ENCODE results near the gene PIGU.
"Not testable (repeated sequence)": the region's sequence is repeated elsewhere in the genome, so short reads cannot be mapped to it uniquely, and the experiment has no call there.

Gene PIGU

DNA sequence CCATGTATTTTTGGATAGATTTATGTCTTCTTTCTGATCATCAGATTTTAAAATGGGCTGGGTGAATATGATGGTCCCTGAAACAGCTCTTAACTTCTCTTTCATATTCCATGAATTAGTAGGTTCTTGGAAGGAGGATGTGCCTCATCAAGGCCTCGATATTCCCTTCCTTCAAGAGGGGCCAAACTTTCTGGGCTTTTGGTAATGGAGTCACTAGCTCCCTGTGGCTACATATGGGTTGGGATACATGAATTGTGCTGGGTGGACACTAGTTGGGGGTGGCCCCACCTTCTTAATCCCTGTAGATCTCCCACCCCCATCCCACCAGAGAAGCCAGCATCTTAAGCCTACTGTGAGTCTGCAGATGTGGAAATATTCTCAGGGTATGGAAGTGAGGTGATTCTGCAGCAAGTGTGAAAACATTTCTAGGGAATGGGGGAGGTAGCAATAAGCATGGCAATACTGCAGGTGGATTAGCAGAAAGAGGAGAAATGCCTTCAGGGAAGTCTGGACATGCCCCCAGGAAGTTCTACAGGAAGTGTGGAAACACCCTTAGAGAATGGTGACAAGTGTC is 29.5 kb upstream of the PIGU start:
- DNase-seq (ENCODE audit: low spot score), result no peak

DNA sequence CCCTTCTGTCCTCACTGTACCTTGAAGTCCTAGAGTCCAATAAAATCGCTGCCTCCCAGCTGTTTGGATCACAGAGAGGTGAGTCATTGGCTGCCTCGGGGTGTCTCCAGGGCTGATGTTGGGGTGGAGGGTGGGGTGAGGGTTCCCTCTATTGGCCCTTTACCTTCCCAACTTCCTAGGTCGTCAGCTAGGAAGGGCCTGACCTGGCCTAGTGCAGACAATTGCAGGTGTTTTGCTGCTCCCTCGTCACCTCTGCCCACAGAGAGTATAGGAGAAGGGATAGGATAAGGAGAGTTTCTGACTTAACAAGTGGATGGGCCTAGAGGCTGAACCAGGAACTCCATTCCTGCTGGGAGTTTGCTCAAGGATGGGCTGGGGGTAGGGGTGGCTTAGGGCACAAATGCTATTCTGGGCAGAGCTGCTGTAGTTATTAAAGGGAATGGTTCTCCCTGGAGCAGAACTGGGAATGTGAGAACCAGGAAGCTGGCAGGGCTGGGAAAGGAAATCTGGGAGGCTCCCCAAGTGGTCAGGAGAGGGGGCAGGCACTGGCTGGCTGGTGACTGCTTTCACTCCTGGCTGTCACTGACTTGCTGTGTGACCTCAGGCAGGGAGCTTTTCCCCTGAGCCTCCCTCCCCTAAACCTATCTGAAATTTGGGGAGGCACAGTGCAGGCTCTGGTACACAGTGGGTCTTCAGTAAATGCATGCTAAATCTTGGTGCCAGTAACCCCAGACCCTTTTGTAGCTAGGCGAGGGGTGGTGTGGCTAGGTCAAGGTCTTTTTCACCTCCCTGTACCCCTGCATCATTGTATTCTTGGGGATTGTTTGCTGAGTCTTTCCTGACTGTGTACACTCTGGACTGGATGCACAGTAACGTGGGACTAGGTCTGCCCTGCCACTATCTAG is 28.8 kb upstream of the PIGU start:
- DNase-seq (ENCODE audit: low spot score), result peak; percentile 74

DNA sequence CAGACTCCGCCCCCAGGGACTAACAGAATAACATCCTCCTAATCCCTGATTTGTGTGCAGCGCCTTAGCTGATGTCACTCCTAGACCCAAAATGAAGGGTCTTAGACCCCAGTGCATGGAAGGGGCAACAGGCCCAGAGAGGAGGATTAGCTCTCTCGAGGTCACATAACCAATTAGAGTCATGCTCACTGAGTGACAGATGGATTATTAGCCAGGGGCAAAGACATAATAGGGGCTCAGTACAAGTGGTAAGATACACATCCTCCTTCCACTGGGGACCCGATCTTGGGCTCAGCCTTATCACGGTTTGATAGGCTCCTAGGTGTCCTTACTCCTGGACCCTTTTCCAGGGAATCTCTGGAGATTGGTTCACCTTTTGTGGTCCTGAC is 28.1 kb upstream of the PIGU start:
- DNase-seq (ENCODE audit: low spot score), result no peak

DNA sequence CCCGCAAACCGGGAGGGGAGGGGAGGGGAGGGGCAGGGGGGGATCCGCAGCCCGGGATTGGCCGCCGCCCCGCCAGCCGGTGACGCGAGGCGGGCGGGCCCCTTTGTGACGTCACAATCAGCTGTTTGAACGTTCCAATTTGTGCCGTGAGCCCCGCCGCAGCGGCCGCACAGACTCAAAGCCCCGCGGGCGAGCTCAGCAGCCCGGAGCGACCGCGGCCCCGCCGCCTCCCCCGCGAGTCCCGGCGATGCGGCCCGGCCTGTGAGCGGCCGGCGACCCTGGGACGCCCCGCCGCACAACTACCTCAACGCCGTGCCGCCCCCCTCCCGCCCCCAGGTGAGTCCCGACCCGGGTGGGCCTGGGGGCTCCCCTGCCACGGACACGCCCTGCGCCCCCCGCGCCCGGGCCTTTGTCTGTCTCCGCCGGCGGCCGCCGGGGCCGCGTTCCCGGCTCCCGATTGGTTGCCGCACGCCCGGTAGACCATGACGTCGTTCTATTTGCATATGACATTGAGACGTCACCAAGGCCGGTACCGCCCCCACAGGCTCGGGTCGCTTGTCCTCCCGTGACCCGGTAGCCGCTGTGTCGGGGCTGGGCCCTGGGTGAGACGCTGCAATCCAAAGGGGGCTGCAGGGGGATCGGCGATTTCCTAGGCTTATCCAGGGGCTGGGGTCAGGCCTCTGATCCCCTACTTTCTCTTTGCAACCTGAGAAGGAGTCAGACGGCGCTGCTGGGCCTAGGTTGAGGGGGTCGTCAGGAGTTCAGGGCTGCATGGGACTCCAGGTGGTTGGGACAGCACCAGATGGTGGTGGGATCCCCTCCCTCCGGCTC is 27.5 kb upstream of the PIGU start, which contains the start of gene TP53INP2:
Gene TP53INP2, plus strand, starts transcription at position 168 of the 831 bp plus-strand sequence. CDS start 4,396 bp downstream, outside the sequence.
- peak; percentile 97 for DNase-seq (ENCODE audit: low spot score)

DNA sequence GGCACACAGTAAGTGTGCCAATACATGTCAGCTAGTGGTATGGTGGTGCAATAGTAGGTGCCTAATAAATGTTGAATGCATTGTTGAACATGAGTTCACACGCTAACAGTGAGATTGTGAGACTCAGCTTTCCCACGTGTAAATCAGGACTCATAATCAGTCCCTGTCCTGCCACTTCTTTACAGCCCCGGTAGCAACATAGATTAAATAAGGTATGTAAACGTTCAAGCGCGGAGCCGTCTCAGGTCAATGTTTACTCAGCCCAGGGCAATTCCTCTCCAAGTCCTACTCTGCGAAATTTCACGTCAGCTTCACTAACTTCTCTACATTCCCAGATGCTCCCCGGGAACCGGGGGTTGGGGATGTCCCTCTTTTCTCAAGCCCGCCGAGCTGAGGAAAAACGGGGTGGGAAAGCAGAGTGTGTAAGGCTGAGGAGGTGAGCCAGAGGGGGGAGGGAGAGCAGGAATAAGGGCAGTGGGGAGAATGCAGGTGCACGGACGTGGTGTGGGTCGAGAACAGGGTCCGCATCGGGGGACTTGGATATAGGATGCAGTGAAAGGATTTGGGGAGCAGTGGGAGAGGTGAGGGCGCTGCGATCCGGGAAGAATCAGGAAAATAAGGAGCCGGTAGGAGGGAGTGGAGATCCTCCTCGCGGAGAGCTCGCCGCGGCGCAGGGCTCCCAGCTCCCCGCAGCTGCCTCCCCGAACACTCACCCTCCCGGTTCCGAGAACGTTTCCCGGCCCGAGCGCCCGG is 26.7 kb upstream of the PIGU start:
- peak; percentile 65 for DNase-seq (ENCODE audit: low spot score)

DNA sequence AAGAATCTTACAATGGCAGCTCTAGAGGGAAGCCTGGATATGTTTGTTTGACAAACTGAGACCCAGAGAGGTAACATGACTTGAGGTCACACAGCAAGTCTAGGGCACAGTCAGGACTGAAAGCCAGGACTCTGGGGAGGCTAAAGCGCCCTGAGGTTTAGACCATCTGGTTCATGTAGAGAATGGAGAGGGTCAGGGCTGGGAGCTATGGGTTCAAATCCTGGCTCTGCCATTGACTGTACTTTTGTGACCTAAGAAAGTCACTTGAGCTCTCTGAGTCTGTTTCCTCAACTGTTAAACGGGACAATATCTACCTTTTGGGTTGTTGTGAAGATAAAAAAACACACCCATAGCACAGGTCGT is 26.1 kb upstream of the PIGU start:
- DNase-seq (ENCODE audit: low spot score), result no peak

DNA sequence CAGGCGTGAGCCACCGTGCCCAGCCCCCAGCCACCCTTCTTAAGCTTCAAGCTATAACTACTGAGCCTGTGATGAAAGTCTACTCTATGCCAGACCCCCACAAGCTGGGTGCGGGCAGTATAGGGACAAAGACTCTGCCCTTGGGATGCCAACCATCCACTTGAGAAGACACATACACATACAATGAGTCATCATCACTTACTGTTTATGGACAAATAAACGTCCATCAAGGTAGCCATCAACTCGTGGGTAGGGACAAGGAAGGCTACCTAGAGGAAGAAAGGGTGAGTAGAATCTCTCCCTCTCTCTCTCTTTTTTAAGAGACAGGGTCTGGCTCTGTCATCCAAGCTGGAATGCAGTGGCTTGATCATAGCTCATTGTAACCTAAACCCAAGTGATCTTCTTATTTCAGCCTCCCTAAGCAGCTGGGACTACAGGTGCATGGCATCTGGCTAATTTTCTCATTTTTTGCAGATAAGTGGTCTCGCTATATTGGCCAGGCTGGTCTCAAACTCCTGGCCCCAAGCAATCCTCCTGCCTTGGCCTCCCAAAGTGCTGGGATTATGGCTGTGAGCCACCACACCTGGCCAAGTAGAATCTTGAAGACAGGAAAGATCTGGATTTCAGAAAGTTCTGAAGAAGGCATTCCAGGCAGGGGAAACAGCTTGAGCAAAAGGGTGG is 24.7 kb upstream of the PIGU start:
- no peak for DNase-seq (ENCODE audit: low spot score)

DNA sequence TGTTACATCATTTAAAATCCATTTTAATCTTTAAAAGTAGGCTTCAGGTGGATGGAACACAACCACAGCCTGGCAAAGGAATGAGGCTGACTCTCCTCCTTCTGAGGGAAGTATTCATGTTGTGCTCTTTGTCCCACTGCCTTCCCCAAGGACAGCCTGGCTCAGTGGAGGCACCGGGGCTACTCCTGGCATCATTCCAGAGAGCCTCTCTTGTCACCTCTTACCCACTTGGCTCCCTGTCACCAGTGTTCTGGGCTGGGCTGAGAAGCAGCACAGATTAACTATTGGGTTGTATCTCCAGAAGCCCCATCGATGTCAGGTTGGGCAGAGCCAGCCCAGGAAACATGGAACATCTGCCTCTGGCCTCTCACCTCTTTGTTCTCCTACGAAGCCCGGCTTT is 16.5 kb upstream of the PIGU start:
- no peak for DNase-seq (ENCODE audit: low spot score)

DNA sequence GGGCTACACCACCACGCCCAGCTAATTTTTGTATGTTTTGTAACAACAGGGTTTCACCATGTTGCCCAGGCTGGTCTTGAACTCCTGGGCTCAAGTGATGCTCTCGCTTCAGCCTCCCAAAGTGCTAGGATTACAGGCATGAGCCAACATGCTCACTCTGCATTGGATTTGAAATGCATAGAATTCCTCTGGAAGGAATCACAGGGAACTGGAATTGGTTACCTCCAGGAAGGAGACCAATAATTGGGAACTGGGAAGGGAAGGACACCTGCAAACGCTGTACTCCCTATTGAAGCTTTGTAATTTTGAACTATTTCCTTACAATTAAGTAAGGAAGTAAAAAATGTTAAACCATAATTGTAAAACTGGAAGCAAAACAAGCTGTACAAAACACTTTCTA is 14.9 kb upstream of the PIGU start:
- no peak for DNase-seq (ENCODE audit: low spot score)

DNA sequence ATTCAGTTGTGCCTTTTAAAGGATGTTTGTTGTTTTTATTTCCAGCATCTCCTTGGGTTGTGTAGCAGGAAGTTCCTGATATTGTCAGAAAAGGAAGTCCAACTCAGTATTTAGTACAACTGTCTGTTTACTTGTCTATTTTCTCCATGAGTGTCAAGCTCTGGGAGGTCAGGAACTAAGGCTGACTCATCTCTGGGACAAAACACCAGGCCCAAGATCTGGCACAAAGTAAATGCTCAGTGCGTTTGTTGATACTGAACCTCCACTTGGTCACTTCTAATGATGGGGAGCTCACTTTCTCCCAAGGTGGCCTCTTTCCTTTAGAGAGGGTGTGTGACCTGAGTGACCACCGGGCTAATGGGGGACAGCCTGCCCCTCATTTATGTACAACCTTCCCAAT is 12.6 kb upstream of the PIGU start:
- no peak for DNase-seq (ENCODE audit: low spot score)

DNA sequence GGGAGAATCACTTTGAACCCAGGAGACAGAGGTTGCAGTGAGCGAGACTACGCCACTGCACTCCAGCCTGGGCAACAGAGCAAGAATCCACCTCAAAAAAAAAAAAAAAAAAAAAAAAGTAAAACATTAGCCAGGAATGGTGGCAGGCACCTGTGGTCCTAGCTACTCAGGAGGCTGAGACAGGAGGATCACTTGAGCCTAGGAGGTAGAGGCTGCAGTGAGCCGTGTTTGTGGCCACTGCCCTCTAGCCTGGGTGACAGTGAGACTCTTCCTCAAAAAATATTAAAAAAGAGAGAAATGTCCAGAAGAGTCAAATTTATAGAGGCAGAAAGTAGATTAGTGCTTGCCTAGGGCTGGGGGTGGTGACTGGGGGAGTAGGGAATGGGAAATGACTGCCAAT is 6.8 kb upstream of the PIGU start:
- no peak for DNase-seq (ENCODE audit: low spot score)

DNA sequence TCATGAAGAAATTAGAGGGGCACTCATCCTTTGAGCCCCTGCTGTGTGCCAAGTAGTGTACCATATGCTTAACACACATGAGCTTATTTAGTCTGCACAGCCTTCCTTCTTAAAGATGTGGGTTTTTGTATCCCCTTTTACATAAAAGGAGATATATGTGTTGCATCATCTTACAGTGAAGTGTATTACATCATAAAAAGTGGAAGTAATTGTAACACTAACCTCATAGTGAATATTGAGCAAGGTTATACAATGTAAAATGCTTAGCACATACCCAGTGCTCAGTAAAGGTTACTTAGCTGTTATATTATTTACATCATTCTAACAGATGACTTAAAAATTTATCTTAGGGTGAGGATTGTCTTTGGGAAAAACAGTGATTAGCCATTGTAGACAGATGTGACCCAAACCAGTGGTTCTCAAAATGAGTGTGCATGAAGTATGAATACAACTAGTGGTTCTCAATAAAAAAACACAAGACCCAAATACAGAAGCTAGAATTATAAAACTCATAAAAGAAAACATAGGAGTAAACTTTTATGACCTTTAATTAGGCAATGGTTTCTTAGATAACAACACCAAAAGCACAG is 3.8 kb upstream of the PIGU start:
- DNase-seq (ENCODE audit: low spot score), result no peak

DNA sequence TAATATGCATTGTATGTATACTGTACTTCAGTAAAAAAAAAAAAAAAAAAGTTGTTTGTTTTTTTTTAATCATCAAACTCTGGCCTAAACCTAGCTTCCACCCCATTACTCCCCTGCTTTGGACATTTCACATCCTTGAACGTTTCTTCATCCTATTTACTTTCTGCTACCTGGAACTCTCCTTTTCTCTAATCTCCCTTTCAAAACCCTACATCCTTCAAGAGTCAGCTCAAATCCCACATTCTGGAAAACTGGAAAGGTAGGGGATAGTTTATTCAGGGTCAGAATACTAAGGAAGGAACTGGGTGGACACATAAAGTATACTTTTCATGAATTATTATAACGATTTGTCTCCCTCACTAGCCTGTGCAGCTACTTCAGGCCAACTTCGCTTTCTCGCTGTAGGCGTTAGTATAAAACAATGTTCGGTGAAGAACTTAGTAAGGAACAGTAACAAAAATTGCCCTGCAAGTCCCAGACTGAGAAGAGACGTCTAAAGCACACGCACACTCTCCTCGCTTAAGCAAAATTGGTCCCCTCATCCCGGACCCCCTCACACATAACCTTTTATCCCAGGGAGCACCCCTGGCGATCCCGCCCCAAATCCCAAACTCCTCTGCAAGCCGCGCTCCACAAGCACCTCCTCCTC is 775 bp downstream of the PIGU start:
- no peak for DNase-seq (ENCODE audit: low spot score)

DNA sequence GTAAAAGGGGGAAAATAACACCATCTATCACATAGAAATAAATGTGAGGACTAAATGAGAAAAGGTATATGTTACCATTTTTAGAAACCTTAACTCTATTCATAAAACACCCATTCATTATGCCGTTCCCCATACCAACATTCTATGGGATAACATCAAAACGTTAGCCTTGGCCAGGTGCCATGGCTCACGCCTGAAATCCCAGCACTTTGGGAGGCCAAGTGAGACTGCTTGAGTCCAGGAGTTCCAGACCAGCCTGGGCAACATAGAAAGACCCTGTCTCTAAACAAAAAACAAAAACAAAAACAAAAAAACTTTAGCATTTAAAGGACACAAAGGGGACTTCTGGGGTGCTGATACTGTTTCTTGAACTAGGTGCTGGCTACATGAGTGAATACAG is 1.3 kb downstream of the PIGU start:
- no peak for DNase-seq (ENCODE audit: low spot score)

DNA sequence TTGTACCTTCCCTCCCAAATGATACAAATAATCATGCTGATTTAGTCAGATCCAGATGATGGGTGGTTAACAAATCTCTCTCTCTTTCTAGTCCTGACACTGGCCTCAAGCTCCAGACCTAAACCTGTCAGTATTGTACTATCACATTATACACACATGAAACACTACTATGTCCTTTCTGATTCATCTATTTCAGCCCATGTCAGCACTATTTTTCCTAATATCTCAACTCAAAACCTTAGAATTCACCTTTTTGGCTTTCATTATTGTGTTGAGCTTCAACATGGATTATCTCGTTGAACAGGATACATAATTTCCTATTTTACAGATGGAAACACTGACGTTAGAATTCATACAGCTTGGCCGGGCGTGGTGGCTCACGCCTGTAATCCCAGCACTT is 3.5 kb downstream of the PIGU start:
- DNase-seq (ENCODE audit: low spot score), result no peak

DNA sequence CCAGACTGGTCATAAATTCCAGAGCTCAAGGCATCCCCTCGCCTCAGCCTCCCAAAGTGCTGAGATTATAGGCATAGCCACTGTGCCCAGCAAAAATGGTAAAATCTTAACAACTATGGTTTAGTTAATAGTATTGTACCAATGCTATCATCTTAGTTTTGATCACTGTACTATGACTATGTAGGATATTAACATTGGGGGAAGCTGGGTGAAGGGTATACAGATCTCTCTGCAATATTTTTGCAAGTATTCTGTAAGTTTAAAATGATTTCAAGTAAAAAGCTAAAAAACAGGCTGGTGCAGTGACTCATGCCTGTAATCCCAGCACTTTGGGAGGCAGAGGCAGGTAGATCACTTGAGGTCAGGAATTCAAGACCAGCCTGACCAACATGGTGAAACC is 7.8 kb downstream of the PIGU start:
- DNase-seq (ENCODE audit: low spot score), result no peak

DNA sequence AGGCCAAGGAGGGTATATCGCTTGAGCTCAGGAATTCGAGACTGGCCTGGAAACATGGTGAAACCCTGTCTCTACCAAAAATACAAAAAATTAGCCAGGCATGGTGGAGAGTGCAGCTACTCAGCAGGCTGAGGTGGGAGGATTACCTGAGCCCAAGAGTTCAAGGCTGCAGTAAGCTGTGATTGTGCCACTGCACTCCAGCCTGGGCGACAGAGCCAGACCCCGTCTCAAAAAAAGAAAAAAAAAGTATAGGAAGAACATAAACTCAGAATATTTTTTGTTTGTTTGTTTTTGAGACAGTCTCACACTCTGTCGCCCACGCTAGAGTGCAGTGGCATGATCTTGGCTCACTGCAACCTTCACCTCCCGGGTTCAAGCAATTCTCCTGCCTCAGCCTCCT is 12.1 kb downstream of the PIGU start:
- not testable (repeated sequence) for DNase-seq (ENCODE audit: low spot score)

DNA sequence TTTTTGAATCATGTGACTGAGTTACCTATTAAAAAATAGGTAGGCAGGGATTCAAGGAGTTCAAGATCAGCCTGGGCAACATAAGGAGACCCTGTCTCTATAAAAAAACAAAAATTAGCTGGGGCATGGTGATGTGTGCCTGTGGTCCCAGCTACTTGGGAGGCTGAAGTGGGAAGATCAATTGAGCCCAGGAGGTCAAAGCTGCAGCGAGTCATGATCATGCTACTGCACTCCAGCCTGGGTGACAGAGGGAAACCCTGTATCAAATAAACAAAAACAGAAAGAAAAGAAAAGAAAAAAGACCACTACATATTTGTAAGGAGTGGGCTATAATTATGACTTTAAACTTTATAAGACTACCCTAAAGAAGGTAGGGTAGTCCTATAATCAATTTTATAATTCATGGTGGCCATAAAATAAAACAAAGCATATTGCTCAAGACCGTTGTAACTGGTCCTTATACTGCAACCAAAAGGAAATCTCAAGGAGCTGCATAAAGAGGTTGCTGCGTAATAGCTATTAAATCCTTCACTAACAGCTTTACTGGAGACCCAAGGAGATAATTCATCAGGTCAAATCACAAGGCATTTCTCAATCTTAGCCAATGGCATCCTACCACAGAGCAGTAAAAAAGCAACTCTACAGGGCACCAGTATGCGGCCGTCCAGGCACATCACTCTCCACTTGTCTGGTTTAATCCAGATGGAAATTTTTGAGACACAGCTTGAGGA is 13.5 kb downstream of the PIGU start:
- DNase-seq (ENCODE audit: low spot score), result no peak

DNA sequence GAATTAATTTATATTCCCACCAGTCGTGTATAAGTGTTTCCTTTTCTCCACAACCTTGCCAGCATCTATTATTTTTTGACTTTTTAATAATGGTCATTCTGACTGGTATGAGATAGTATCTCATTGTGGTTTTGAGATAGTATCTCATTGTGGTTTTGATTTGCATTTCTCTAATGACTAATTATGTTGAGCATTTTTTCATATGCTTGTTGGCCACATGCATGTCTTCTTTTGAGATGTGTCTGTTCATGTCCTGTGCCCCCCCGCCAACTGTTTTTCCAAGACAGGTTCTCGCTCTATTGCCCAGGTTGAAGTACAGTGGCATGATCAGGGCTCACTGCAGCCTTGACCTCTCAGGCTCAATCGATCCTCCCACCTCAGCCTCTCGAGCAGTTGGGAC is 15.1 kb downstream of the PIGU start:
- DNase-seq (ENCODE audit: low spot score), result not testable (repeated sequence)

DNA sequence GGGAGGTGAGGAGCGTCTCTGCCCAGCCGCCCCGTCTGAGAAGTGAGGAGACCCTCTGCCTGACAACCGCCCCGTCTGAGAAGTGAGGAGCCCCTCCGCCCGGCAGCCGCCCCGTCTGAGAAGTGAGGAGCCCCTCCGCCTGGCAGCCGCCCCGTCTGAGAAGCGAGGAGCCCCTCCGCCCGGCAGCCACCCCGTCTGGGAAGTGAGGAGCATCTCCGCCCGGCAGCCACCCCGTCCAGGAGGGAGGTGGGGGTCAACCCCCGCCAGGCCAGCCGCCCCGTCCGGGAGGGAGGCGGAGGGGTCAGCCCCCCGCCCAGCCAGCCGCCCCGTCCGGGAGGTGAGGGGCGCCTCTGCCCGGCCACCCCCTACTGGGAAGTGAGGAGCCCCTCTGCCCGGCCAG is 18.2 kb downstream of the PIGU start:
- not testable (repeated sequence) for DNase-seq (ENCODE audit: low spot score)

Data from HuH-7 (cell line).